Activated T-cell treated with anti-CD3 and anti-CD28 coated beads, Interleukin-2, amount 50 U/mL, for 72 hours (primary cell): ENCODE data around the gene TMEM143. TPM values are rescaled to one million over a fixed set of nuclear protein-coding genes. Genes with fewer than 3 reads are reported as not detected.

ENCODE experiments used
- total RNA-seq, 2 donors: library from RNA; stranded (reverse); gene quantifications; one replicate each; pipeline ENCODE4 v1.2.3, GENCODE V29; 2022

TMEM143 gene
- total RNA-seq, 2 donors from 2014 or later = 20.9 to 26.2 TPM

Other genes starting within 250 kb of the TMEM143 start
- 100 to 1,000 TPM; 156 to 212 TPM for gene LIG1, start 193.6 kb downstream of the TMEM143 start, total RNA-seq
- gene ZSWIM9, start 193.3 kb downstream of the TMEM143 start, total RNA-seq = 10 to 100 TPM; 10.6 to 13.1 TPM
- gene CARD8, start 108.0 kb downstream of the TMEM143 start, total RNA-seq = 100 to 1,000 TPM; 166 to 201 TPM
- under 1 TPM in 1 of 2 donors, not detected in 1; 0.14 TPM for gene ZNF114, start 93.9 kb downstream of the TMEM143 start, total RNA-seq
- gene EMP3, start 38.4 kb downstream of the TMEM143 start, total RNA-seq = 100 to 1,000 TPM; 150 to 174 TPM
- gene SYNGR4, start 427 bp upstream of the TMEM143 start, total RNA-seq = under 1 TPM; 0.25 to 0.34 TPM
- gene KDELR1, start 27.6 kb upstream of the TMEM143 start, total RNA-seq = 100 to 1,000 TPM; 101 to 103 TPM
- gene GRIN2D, start 29.7 kb upstream of the TMEM143 start, total RNA-seq = under 1 TPM; 0.39 to 0.46 TPM
- 10 to 100 TPM; 27.0 to 38.2 TPM for gene GRWD1, start 82.0 kb upstream of the TMEM143 start, total RNA-seq
- gene KCNJ14, start 91.6 kb upstream of the TMEM143 start, total RNA-seq = 1 to 10 TPM; 3.2 to 5.0 TPM
- gene CYTH2, start 105.4 kb upstream of the TMEM143 start, total RNA-seq = 10 to 100 TPM; 59.4 to 68.3 TPM
- 1 to 10 TPM; 6.0 to 6.6 TPM for gene LMTK3, start 147.9 kb upstream of the TMEM143 start, total RNA-seq
- gene SULT2B1, start 188.2 kb upstream of the TMEM143 start, total RNA-seq = not detected
- gene SPACA4, start 242.8 kb upstream of the TMEM143 start, total RNA-seq = not detected